Activated T-cell treated with anti-CD3 and anti-CD28 coated beads for 4 hours (primary cell): ENCODE data around the gene RAB8B.

Source experiments
- DNase-seq: peaks from one replicate; pipeline ENCODE4 v3.0.0-alpha.2; 2020

Gene RAB8B

GRCh38 chr15:63238796-63239195, 49.4 kb downstream of the RAB8B start:
- no peak for DNase-seq

- DNase-seq, result no peak
Measured at GRCh38 chr15:63240109-63240508, 50.7 kb downstream of the RAB8B start.

GRCh38 chr15:63241316-63241715, 51.9 kb downstream of the RAB8B start:
- DNase-seq, result no peak

- DNase-seq, result no peak
Measured at GRCh38 chr15:63243101-63243500, 53.7 kb downstream of the RAB8B start.

GRCh38 chr15:63243776-63244175, 54.4 kb downstream of the RAB8B start:
- no peak for DNase-seq

- no peak for DNase-seq
Measured at GRCh38 chr15:63244399-63244798, 55.0 kb downstream of the RAB8B start.

GRCh38 chr15:63244976-63245645, 55.7 kb downstream of the RAB8B start:
- no peak for DNase-seq

GRCh38 chr15:63246691-63247469, 57.5 kb downstream of the RAB8B start:
- DNase-seq, result no peak

GRCh38 chr15:63250312-63250965, 61.0 kb downstream of the RAB8B start:
- DNase-seq, result no peak

- no peak for DNase-seq
Measured at GRCh38 chr15:63251701-63252100, 62.3 kb downstream of the RAB8B start.

- no peak for DNase-seq
Measured at GRCh38 chr15:63252292-63252691, 62.9 kb downstream of the RAB8B start.

GRCh38 chr15:63254991-63255390, 65.6 kb downstream of the RAB8B start:
- no peak for DNase-seq

GRCh38 chr15:63255489-63255990, 66.1 kb downstream of the RAB8B start:
- no peak for DNase-seq

- no peak for DNase-seq
Measured at GRCh38 chr15:63256433-63257274, 67.2 kb downstream of the RAB8B start.

GRCh38 chr15:63258658-63259057, 69.3 kb downstream of the RAB8B start:
- DNase-seq, result no peak

- no peak for DNase-seq
Measured at GRCh38 chr15:63260791-63261190, 71.4 kb downstream of the RAB8B start.

GRCh38 chr15:63261311-63261710, 71.9 kb downstream of the RAB8B start:
- no peak for DNase-seq

GRCh38 chr15:63263519-63263918, 74.1 kb downstream of the RAB8B start:
- no peak for DNase-seq

GRCh38 chr15:63264688-63265293, 75.4 kb downstream of the RAB8B start:
- DNase-seq, result no peak

- DNase-seq, result no peak
Measured at GRCh38 chr15:63274427-63274826, 85.0 kb downstream of the RAB8B start.

GRCh38 chr15:63276342-63277037, 87.1 kb downstream of the RAB8B start:
- DNase-seq, result no peak
